Measurements from ENCODE around the gene PACS2. TPM values are rescaled to one million over a fixed set of nuclear protein-coding genes. Genes with fewer than 3 reads are reported as not detected.

Gene PACS2
- total and polyA plus RNA-seq, 2 of the 8 experiments (the other 6 are each of a cell fraction or from before 2014, with no cell fraction given), result 38.0 to 62.8 TPM

DNA sequence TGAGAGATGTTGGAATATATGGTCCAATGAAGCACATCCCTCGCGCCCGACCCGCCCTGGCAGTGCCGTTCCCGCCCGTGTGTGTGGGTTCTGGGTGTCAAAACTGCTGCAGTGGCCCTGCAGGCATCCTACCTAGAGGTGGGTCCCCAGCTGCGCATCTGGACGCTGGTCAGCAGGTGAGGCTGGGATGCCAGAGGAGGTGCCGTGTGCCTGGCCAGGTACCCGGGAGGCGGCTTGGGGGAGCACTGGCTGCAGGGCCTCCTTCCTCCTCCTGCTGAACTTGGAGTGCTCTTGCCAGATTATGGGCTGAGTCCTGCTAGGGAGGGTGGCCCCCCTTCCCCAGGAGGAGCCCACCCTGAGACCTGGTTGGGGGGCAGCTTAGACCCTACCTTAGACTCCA lies 110.3 kb downstream of the PACS2 start:
- H3K4me1 ChIP-seq (replicated peaks in 1 of 4; ENCODE audit: control insufficient read depth in 3 of 4, insufficient read depth in 4 of 4, low read length in 3 of 4), result peaks cover 0 to 18% (median 14%) of the 10 kb centered on the region in 4 experiments; a peak in 5 of 7 replicates
- H3K27ac ChIP-seq (ENCODE audit: low read depth, low read length), result no peak overlapping the region
- no peak overlapping the region for H2BK12ac ChIP-seq (ENCODE audit: low read depth, low read length)
- H3K23me2 ChIP-seq (ENCODE audit: low read depth, low read length), result peaks cover 4% of the 10 kb centered on the region
- no peak overlapping the region for H3K9ac ChIP-seq (replicated peaks in 1 of 4; ENCODE audit: extremely low read depth in 1 of 4, low read depth in 3 of 4, low read length in 3 of 4)
- no peak for TF ChIP-seq PHF8 (conservative IDR thresholded peaks at IDR 0.05; ENCODE audit: low read depth, low read length)
- TF ChIP-seq TBP (IDR thresholded peaks at IDR 0.05; ENCODE audit: low read depth, low read length), result no peak
- WGBS, 2 experiments (ENCODE audit: extremely low coverage in 1 of 2, insufficient coverage in 1 of 2, insufficient read length in 1 of 2, insufficient replicate concordance in 2 of 2, low coverage in 1 of 2, low lambda C conversion rate in 2 of 2, missing lambda C conversion rate in 1 of 2), result 91% methylated on average over 10 of the region's 12 CpGs; no CpG with 5 or more reads in 1 of the 2 experiments
- H3K4ac ChIP-seq (replicated peaks; ENCODE audit: insufficient read length, low read depth, low read length), result no peak overlapping the region
- H3K18ac ChIP-seq (ENCODE audit: extremely low read depth, low read length), result no peak overlapping the region
- H3K9me3 ChIP-seq (ENCODE audit: insufficient read depth in 2 of 2, low read depth in 1 of 2, low read length in 1 of 2), result no peaks in the 10 kb centered on the region
- no peak overlapping the region for H3K4me2 ChIP-seq (ENCODE audit: insufficient read depth in 1 of 2, low read depth in 2 of 2, low read length in 2 of 2)
- no peak overlapping the region for H2AFZ ChIP-seq (ENCODE audit: low read length)
- H2BK20ac ChIP-seq (ENCODE audit: low read length), result no peak overlapping the region
- ChIA-PET CTCF (ENCODE audit: partially characterized antibody) (interaction anchor here (0.6 to 2.1 kb wide), 3 partner anchors 25 to 449 kb away, joined by 3 to 6 read pairs (median 3); no protein-coding TSS in a partner anchor), POLR2A (ENCODE audit: partially characterized antibody) (interaction anchor here (1.7 to 5.2 kb wide), 2 partner anchors 10 to 13 kb away, joined by 4 to 43 read pairs; no protein-coding TSS in a partner anchor)
- H4K8ac ChIP-seq (ENCODE audit: extremely low read depth, insufficient read depth, low read length), result no peak overlapping the region
- no peak overlapping the region for H4K5ac ChIP-seq (ENCODE audit: insufficient read length, low read depth, low read length)
- H3K27me3 ChIP-seq (replicated peaks in 1 of 4; ENCODE audit: control insufficient read depth in 3 of 4, extremely low read depth in 1 of 4, insufficient read depth in 3 of 4, low read length in 3 of 4), result no peaks in the 10 kb centered on the region
- peaks cover 0 to 8% (median 2%) of the 10 kb centered on the region in 4 experiments; a peak in 3 of 8 replicates for H3K36me3 ChIP-seq (ENCODE audit: control insufficient read depth in 2 of 4, insufficient read depth in 4 of 4, low read length in 3 of 4)
- no peak for FAIRE-seq
- no peak overlapping the region for H4K91ac ChIP-seq (replicated peaks; ENCODE audit: insufficient read length, low read length)
- H3K4me3 ChIP-seq (ENCODE audit: extremely low read depth in 1 of 4, insufficient read depth in 2 of 4, low read depth in 3 of 4, low read length in 4 of 4), result no peak overlapping the region
- peaks cover 46 to 51% of the 10 kb centered on the region in 2 experiments for H4K20me1 ChIP-seq (replicated peaks in 1 of 2; ENCODE audit: control insufficient read depth in 1 of 2, insufficient read depth in 2 of 2, low read length in 2 of 2)
- H3K79me1 ChIP-seq (ENCODE audit: low read depth, low read length), result peaks cover 28% of the 10 kb centered on the region
- H2BK120ac ChIP-seq (replicated peaks; ENCODE audit: low read depth, low read length), result no peak overlapping the region
- DNase-seq (ENCODE audit: low read depth in 1 of 2, low spot score in 2 of 2), result no peak
- no peak overlapping the region for H3K56ac ChIP-seq (replicated peaks; ENCODE audit: insufficient read length, low read depth, low read length)
- no peak overlapping the region for H3K23ac ChIP-seq (ENCODE audit: insufficient read length)
- peaks cover 31 to 89% of the 10 kb centered on the region in 2 experiments; a peak in 3 of 4 replicates for H3K79me2 ChIP-seq (ENCODE audit: control insufficient read depth in 1 of 2, insufficient read depth in 2 of 2, low read length in 2 of 2)
- H3K14ac ChIP-seq (ENCODE audit: insufficient read length), result no peak overlapping the region
- no peak overlapping the region for H2BK5ac ChIP-seq (ENCODE audit: low read depth, low read length)
- H2BK15ac ChIP-seq (ENCODE audit: low read length), result no peak overlapping the region
- no peak overlapping the region for H2AK5ac ChIP-seq (ENCODE audit: low read depth, low read length)

Data from H1 (cell line).